Osteocyte (in vitro differentiated cells): ENCODE results near the gene TRUB1. TPM values are rescaled to one million over a fixed set of nuclear protein-coding genes. Genes with fewer than 3 reads are reported as not detected.

Experiments
- DNase-seq: peaks from one replicate; pipeline ENCODE4 v3.0.0; 2021; ENCODE audit warnings: mixed read lengths; ENCODE audit not compliant: unreplicated experiment; ENCODE audit errors: extremely low spot score
- H3K27ac Mint-ChIP-seq: one replicate; pipeline ENCODE4 v1.8.0; 2021; ENCODE audit warnings: mild to moderate bottlenecking, mixed read lengths; ENCODE audit not compliant: unreplicated experiment
- H3K27me3 Mint-ChIP-seq: one replicate; pipeline ENCODE4 v1.8.0; 2021; ENCODE audit warnings: mixed read lengths; ENCODE audit not compliant: unreplicated experiment
- H3K36me3 Mint-ChIP-seq: one replicate; pipeline ENCODE4 v1.8.0; 2021; ENCODE audit warnings: mixed read lengths; ENCODE audit not compliant: unreplicated experiment
- H3K4me1 Mint-ChIP-seq: one replicate; pipeline ENCODE4 v1.8.0; 2021; ENCODE audit warnings: mixed read lengths; ENCODE audit not compliant: unreplicated experiment
- H3K4me3 Mint-ChIP-seq: one replicate; pipeline ENCODE4 v1.8.0; 2021; ENCODE audit warnings: mild to moderate bottlenecking, moderate library complexity, mixed read lengths; ENCODE audit not compliant: unreplicated experiment
- H3K9me3 Mint-ChIP-seq: one replicate; pipeline ENCODE4 v1.8.0; 2021; ENCODE audit warnings: mixed read lengths; ENCODE audit not compliant: unreplicated experiment
- CTCF ChIP-seq: fragments of 200-600 bp; sonication (generic); IDR thresholded peaks from 2 replicates; pipeline ENCODE4 v1.5.0; 2021; ENCODE audit warnings: antibody characterized with exemption, mild to moderate bottlenecking, moderate library complexity
- total RNA-seq: library from RNA; stranded (reverse); gene quantifications from 2 replicates; pipeline ENCODE4 v1.2.1, GENCODE V29; 2021

Gene TRUB1
- total RNA-seq, 1 donor from 2014 or later = 15.9 TPM

GRCh38 chr10:114915294-114915693, 22.7 kb upstream of the TRUB1 start:
- Mint-ChIP-seq H3K9me3 (no peaks in the 10 kb centered on the region), H3K27ac (no peak overlapping the region), H3K27me3 (no peaks in the 10 kb centered on the region), H3K4me1 (peaks cover 12% of the 10 kb centered on the region), H3K4me3 (no peak overlapping the region), H3K36me3 (no peaks in the 10 kb centered on the region)
- no peak for DNase-seq
- no peak for TF ChIP-seq CTCF

- Mint-ChIP-seq H3K9me3 (no peaks in the 10 kb centered on the region), H3K4me3 (no peak overlapping the region), H3K27ac (no peak overlapping the region), H3K27me3 (no peaks in the 10 kb centered on the region), H3K36me3 (no peaks in the 10 kb centered on the region), H3K4me1 (peaks cover 17% of the 10 kb centered on the region)
- no peak for TF ChIP-seq CTCF
- DNase-seq = no peak
Measured at GRCh38 chr10:114916653-114917052, 21.3 kb upstream of the TRUB1 start.

- no peak for TF ChIP-seq CTCF
- Mint-ChIP-seq H3K27ac (no peak overlapping the region), H3K9me3 (no peaks in the 10 kb centered on the region), H3K27me3 (no peaks in the 10 kb centered on the region), H3K4me1 (peaks cover 21% of the 10 kb centered on the region), H3K4me3 (no peak overlapping the region), H3K36me3 (no peaks in the 10 kb centered on the region)
- DNase-seq = no peak
Measured at GRCh38 chr10:114917459-114917858, 20.5 kb upstream of the TRUB1 start.

GRCh38 chr10:114917927-114918672, 19.9 kb upstream of the TRUB1 start:
- H3K4me3 Mint-ChIP-seq = no peak overlapping the region
- H3K36me3 Mint-ChIP-seq = no peaks in the 10 kb centered on the region
- no peaks in the 10 kb centered on the region for H3K27me3 Mint-ChIP-seq
- H3K27ac Mint-ChIP-seq = peak overlapping the region; percentile 19
- H3K9me3 Mint-ChIP-seq = no peaks in the 10 kb centered on the region
- no peak for TF ChIP-seq CTCF
- no peak for DNase-seq
- H3K4me1 Mint-ChIP-seq = peaks cover 22% of the 10 kb centered on the region

GRCh38 chr10:114920459-114920858, 17.5 kb upstream of the TRUB1 start:
- no peaks in the 10 kb centered on the region for H3K9me3 Mint-ChIP-seq
- no peak for TF ChIP-seq CTCF
- no peaks in the 10 kb centered on the region for H3K36me3 Mint-ChIP-seq
- H3K4me3 Mint-ChIP-seq = no peak overlapping the region
- no peaks in the 10 kb centered on the region for H3K27me3 Mint-ChIP-seq
- H3K27ac Mint-ChIP-seq = no peak overlapping the region
- DNase-seq = no peak
- H3K4me1 Mint-ChIP-seq = peaks cover 27% of the 10 kb centered on the region
